Measurements from ENCODE around the gene TBCD.

Gene TBCD

GRCh38 chr17:82932518-82933310 lies 180.8 kb downstream of the TBCD start:
- DNase-seq (ENCODE audit: extremely low read depth in 1 of 2, low read depth in 1 of 2), result no peak

- DNase-seq (ENCODE audit: extremely low read depth in 1 of 2, low read depth in 1 of 2), result no peak
Observed at GRCh38 chr17:82933911-82934310, 182.0 kb downstream of the TBCD start.

- no peak for DNase-seq (ENCODE audit: extremely low read depth in 1 of 2, low read depth in 1 of 2)
Observed at GRCh38 chr17:82935966-82936767, 184.3 kb downstream of the TBCD start.

- no peak for DNase-seq (ENCODE audit: extremely low read depth in 1 of 2, low read depth in 1 of 2)
Observed at GRCh38 chr17:82936768-82937171, 184.9 kb downstream of the TBCD start.

GRCh38 chr17:82937411-82938371 lies 185.8 kb downstream of the TBCD start:
- DNase-seq (ENCODE audit: extremely low read depth in 1 of 2, low read depth in 1 of 2), result no peak

- DNase-seq (ENCODE audit: extremely low read depth in 1 of 2, low read depth in 1 of 2), result no peak
Observed at GRCh38 chr17:82938486-82938872, 186.6 kb downstream of the TBCD start.

GRCh38 chr17:82938873-82939620 lies 187.2 kb downstream of the TBCD start:
- no peak for DNase-seq (ENCODE audit: extremely low read depth in 1 of 2, low read depth in 1 of 2)

- no peak for DNase-seq (ENCODE audit: extremely low read depth in 1 of 2, low read depth in 1 of 2)
Observed at GRCh38 chr17:82939621-82940135, 187.8 kb downstream of the TBCD start.

GRCh38 chr17:82940226-82941020 lies 188.6 kb downstream of the TBCD start:
- DNase-seq (ENCODE audit: extremely low read depth in 1 of 2, low read depth in 1 of 2), result no peak

- DNase-seq (ENCODE audit: extremely low read depth in 1 of 2, low read depth in 1 of 2), result no peak
Observed at GRCh38 chr17:82941021-82942001, 189.4 kb downstream of the TBCD start.

GRCh38 chr17:82942166-82943130 lies 190.6 kb downstream of the TBCD start:
- DNase-seq (ENCODE audit: extremely low read depth in 1 of 2, low read depth in 1 of 2), result no peak

- no peak for DNase-seq (ENCODE audit: extremely low read depth in 1 of 2, low read depth in 1 of 2)
Observed at GRCh38 chr17:82943339-82943738, 191.5 kb downstream of the TBCD start.

- no peak for DNase-seq (ENCODE audit: extremely low read depth in 1 of 2, low read depth in 1 of 2)
Observed at GRCh38 chr17:82943751-82944150, 191.9 kb downstream of the TBCD start.

- DNase-seq (ENCODE audit: extremely low read depth in 1 of 2, low read depth in 1 of 2), result no peak
Observed at GRCh38 chr17:82944990-82945389, 193.1 kb downstream of the TBCD start.

- DNase-seq (ENCODE audit: extremely low read depth in 1 of 2, low read depth in 1 of 2), result no peak
Observed at GRCh38 chr17:82946081-82946480, 194.2 kb downstream of the TBCD start.

GRCh38 chr17:82947051-82947991 lies 195.5 kb downstream of the TBCD start:
- no peak for DNase-seq (ENCODE audit: extremely low read depth in 1 of 2, low read depth in 1 of 2)
